HG02981 (cell line): ENCODE data around the gene ENPP3.

Source experiments
- ATAC-seq: cut with Tn5 transposase; IDR thresholded peaks from one replicate; pipeline ENCODE4 v1.9.1; 2021; ENCODE audit warnings: mild to moderate bottlenecking, moderate library complexity; ENCODE audit not compliant: unreplicated experiment

Gene ENPP3

GRCh38 chr6:131642565-131642964 lies 5.5 kb downstream of the ENPP3 start:
- no peak for ATAC-seq

- ATAC-seq = no peak
Observed at GRCh38 chr6:131642987-131643611, 6.0 kb downstream of the ENPP3 start.

- ATAC-seq = no peak
Observed at GRCh38 chr6:131643855-131644460, 6.9 kb downstream of the ENPP3 start.

- no peak for ATAC-seq
Observed at GRCh38 chr6:131644921-131645320, 7.8 kb downstream of the ENPP3 start.

GRCh38 chr6:131645846-131646245 lies 8.7 kb downstream of the ENPP3 start:
- ATAC-seq = no peak

- no peak for ATAC-seq
Observed at GRCh38 chr6:131646249-131646670, 9.2 kb downstream of the ENPP3 start.

- ATAC-seq = no peak
Observed at GRCh38 chr6:131651782-131652181, 14.7 kb downstream of the ENPP3 start.

- no peak for ATAC-seq
Observed at GRCh38 chr6:131652472-131652871, 15.4 kb downstream of the ENPP3 start.

GRCh38 chr6:131654326-131654725 lies 17.2 kb downstream of the ENPP3 start:
- ATAC-seq = no peak

GRCh38 chr6:131655387-131655786 lies 18.3 kb downstream of the ENPP3 start:
- ATAC-seq = no peak

- no peak for ATAC-seq
Observed at GRCh38 chr6:131655951-131656350, 18.8 kb downstream of the ENPP3 start.

- ATAC-seq = no peak
Observed at GRCh38 chr6:131656667-131657066, 19.6 kb downstream of the ENPP3 start.

- no peak for ATAC-seq
Observed at GRCh38 chr6:131657222-131657621, 20.1 kb downstream of the ENPP3 start.

- ATAC-seq = no peak
Observed at GRCh38 chr6:131657630-131658111, 20.6 kb downstream of the ENPP3 start.

- ATAC-seq = no peak
Observed at GRCh38 chr6:131658287-131658686, 21.2 kb downstream of the ENPP3 start.

GRCh38 chr6:131660195-131660594 lies 23.1 kb downstream of the ENPP3 start:
- ATAC-seq = no peak

GRCh38 chr6:131663578-131664165 lies 26.6 kb downstream of the ENPP3 start:
- no peak for ATAC-seq

GRCh38 chr6:131669891-131670290 lies 32.8 kb downstream of the ENPP3 start:
- ATAC-seq = no peak

GRCh38 chr6:131673184-131673583 lies 36.1 kb downstream of the ENPP3 start:
- ATAC-seq = no peak

GRCh38 chr6:131678442-131678841 lies 41.3 kb downstream of the ENPP3 start:
- no peak for ATAC-seq

- ATAC-seq = no peak
Observed at GRCh38 chr6:131680868-131681267, 43.8 kb downstream of the ENPP3 start.

- no peak for ATAC-seq
Observed at GRCh38 chr6:131681585-131681984, 44.5 kb downstream of the ENPP3 start.
